ENCODE data around the gene PTP4A1.

PTP4A1 gene

DNA sequence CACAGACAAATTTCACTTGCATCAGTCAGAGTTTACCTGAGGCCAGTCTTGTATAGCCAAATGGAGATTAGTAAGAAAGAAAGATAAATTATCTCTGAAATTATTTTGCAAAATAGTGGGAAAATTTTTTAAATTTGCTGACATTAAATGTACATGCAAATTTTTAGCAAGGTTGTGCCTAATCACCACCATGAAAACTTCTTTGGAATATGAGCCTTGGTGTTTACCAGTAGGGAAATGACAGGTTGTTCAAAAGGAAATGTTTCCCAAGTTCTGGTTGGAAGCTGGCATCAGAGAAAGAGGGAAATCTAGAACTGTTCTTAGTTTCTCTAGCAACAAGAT, 34.4 kb upstream of the PTP4A1 start:
- no peak for TF ChIP-seq ZFP3 (CRISPR knock-in tag; IDR thresholded peaks at IDR 0.05)
- ATAC-seq: no peak

DNA sequence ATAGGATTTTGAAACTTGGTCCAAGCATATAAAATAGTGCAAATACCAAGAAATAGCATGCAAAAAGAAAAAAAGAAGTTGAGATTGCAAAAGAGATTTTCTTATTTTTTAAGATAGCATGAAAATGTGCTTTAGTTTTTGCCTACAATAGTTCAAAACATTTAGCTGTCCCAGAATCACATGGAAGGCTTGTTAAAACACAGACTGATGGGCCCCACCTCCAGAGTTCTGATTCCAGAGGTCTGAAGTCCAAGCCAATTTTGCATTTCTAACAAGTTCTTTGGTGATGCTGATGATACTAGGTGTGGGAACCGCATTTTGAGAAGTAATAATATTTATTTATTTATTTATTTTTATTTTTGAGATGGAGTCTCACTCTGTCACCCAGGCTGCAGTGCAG, 33.7 kb upstream of the PTP4A1 start:
- no peak for ATAC-seq

DNA sequence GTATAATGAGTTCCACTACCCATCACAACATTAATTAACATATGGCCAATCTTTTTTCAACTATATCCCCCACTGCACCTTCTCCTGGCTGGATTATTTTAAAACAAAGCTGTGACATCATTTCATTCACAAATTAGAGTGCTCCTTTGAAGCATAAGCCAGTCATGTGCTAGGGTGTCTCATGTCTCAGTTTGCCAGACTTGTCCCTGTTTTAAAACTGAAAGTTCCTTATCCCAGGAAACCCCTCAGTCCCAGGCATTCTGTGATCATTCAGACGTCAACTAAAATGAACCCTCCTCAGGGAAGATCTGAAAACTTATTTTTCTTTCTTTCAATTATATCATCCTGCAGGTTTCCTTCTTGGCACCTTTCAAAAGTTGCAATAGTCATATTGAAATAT, 29.3 kb upstream of the PTP4A1 start:
- ATAC-seq: no peak

More for the DNA sequence above, 33.7 kb upstream of the PTP4A1 start:
- TF ChIP-seq, protein P1, sequence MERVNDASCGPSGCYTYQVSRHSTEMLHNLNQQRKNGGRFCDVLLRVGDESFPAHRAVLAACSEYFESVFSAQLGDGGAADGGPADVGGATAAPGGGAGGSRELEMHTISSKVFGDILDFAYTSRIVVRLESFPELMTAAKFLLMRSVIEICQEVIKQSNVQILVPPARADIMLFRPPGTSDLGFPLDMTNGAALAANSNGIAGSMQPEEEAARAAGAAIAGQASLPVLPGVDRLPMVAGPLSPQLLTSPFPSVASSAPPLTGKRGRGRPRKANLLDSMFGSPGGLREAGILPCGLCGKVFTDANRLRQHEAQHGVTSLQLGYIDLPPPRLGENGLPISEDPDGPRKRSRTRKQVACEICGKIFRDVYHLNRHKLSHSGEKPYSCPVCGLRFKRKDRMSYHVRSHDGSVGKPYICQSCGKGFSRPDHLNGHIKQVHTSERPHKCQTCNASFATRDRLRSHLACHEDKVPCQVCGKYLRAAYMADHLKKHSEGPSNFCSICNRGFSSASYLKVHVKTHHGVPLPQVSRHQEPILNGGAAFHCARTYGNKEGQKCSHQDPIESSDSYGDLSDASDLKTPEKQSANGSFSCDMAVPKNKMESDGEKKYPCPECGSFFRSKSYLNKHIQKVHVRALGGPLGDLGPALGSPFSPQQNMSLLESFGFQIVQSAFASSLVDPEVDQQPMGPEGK (CRISPR knock-in tag; IDR thresholded peaks at IDR 0.05; ENCODE audit: borderline replicate concordance): no peak
- no peak for TF ChIP-seq ZNF8 (CRISPR knock-in tag; IDR thresholded peaks at IDR 0.05)
- TF ChIP-seq RARB (CRISPR knock-in tag; IDR thresholded peaks at IDR 0.05): no peak
- TF ChIP-seq, protein P2, sequence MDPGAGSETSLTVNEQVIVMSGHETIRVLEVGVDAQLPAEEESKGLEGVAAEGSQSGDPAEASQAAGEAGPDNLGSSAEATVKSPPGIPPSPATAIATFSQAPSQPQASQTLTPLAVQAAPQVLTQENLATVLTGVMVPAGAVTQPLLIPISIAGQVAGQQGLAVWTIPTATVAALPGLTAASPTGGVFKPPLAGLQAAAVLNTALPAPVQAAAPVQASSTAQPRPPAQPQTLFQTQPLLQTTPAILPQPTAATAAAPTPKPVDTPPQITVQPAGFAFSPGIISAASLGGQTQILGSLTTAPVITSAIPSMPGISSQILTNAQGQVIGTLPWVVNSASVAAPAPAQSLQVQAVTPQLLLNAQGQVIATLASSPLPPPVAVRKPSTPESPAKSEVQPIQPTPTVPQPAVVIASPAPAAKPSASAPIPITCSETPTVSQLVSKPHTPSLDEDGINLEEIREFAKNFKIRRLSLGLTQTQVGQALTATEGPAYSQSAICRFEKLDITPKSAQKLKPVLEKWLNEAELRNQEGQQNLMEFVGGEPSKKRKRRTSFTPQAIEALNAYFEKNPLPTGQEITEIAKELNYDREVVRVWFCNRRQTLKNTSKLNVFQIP (CRISPR knock-in tag; IDR thresholded peaks at IDR 0.05; ENCODE audit: borderline replicate concordance, low read depth): no peak
- no peak for TF ChIP-seq GLIS3 (CRISPR knock-in tag; IDR thresholded peaks at IDR 0.05)
- no peak for TF ChIP-seq OSR1 (CRISPR knock-in tag; IDR thresholded peaks at IDR 0.05)
- TF ChIP-seq ZFP3 (CRISPR knock-in tag; IDR thresholded peaks at IDR 0.05): no peak

DNA sequence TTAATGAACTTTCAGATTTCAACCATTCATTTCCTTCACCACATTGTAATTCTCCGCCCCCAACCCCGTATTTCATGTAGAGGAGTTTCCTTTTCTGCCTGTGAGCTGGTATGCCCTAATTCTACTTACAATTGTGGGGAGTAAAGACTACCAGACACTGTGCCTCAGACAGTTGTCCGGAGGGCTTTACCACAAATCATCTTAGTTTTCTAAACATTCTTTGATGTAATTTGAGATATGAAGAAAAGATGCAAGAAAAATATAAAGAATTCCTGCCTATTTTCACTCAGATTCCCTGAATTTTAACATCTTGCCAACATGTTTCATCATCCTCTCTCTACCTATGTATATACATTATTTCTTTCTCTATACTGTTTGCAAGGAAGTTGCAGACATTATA, 28.3 kb upstream of the PTP4A1 start:
- TF ChIP-seq, protein P3, sequence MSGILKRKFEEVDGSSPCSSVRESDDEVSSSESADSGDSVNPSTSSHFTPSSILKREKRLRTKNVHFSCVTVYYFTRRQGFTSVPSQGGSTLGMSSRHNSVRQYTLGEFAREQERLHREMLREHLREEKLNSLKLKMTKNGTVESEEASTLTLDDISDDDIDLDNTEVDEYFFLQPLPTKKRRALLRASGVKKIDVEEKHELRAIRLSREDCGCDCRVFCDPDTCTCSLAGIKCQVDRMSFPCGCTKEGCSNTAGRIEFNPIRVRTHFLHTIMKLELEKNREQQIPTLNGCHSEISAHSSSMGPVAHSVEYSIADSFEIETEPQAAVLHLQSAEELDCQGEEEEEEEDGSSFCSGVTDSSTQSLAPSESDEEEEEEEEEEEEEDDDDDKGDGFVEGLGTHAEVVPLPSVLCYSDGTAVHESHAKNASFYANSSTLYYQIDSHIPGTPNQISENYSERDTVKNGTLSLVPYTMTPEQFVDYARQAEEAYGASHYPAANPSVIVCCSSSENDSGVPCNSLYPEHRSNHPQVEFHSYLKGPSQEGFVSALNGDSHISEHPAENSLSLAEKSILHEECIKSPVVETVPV (CRISPR knock-in tag; IDR thresholded peaks at IDR 0.05): no peak
- TF ChIP-seq TOX (CRISPR knock-in tag; IDR thresholded peaks at IDR 0.05; ENCODE audit: borderline replicate concordance): no peak
- no peak for TF ChIP-seq ZNF70 (CRISPR knock-in tag; IDR thresholded peaks at IDR 0.05)
- no peak for TF ChIP-seq SNAI2 (CRISPR knock-in tag; IDR thresholded peaks at IDR 0.05)
- no peak for TF ChIP-seq GLIS3 (CRISPR knock-in tag; IDR thresholded peaks at IDR 0.05)
- TF ChIP-seq ESRRG (CRISPR knock-in tag; IDR thresholded peaks at IDR 0.05): no peak
- TF ChIP-seq ZFP30 (CRISPR knock-in tag; IDR thresholded peaks at IDR 0.05): no peak
- no peak for TF ChIP-seq RARB (CRISPR knock-in tag; IDR thresholded peaks at IDR 0.05)
- TF ChIP-seq, protein P4, sequence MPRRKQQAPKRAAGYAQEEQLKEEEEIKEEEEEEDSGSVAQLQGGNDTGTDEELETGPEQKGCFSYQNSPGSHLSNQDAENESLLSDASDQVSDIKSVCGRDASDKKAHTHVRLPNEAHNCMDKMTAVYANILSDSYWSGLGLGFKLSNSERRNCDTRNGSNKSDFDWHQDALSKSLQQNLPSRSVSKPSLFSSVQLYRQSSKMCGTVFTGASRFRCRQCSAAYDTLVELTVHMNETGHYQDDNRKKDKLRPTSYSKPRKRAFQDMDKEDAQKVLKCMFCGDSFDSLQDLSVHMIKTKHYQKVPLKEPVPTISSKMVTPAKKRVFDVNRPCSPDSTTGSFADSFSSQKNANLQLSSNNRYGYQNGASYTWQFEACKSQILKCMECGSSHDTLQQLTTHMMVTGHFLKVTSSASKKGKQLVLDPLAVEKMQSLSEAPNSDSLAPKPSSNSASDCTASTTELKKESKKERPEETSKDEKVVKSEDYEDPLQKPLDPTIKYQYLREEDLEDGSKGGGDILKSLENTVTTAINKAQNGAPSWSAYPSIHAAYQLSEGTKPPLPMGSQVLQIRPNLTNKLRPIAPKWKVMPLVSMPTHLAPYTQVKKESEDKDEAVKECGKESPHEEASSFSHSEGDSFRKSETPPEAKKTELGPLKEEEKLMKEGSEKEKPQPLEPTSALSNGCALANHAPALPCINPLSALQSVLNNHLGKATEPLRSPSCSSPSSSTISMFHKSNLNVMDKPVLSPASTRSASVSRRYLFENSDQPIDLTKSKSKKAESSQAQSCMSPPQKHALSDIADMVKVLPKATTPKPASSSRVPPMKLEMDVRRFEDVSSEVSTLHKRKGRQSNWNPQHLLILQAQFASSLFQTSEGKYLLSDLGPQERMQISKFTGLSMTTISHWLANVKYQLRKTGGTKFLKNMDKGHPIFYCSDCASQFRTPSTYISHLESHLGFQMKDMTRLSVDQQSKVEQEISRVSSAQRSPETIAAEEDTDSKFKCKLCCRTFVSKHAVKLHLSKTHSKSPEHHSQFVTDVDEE (CRISPR knock-in tag; IDR thresholded peaks at IDR 0.05): no peak
- ATAC-seq: peak; percentile 53; the same call in 2 of the 3 replicates

More for the DNA sequence above, 29.3 kb upstream of the PTP4A1 start:
- TF ChIP-seq, protein P5, sequence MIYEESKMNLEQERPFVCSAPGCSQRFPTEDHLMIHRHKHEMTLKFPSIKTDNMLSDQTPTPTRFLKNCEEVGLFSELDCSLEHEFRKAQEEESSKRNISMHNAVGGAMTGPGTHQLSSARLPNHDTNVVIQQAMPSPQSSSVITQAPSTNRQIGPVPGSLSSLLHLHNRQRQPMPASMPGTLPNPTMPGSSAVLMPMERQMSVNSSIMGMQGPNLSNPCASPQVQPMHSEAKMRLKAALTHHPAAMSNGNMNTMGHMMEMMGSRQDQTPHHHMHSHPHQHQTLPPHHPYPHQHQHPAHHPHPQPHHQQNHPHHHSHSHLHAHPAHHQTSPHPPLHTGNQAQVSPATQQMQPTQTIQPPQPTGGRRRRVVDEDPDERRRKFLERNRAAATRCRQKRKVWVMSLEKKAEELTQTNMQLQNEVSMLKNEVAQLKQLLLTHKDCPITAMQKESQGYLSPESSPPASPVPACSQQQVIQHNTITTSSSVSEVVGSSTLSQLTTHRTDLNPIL (CRISPR knock-in tag; IDR thresholded peaks at IDR 0.05; ENCODE audit: low read depth): no peak
- TF ChIP-seq BACH2 (CRISPR knock-in tag; IDR thresholded peaks at IDR 0.05; ENCODE audit: borderline replicate concordance) (no peak), ZNF70 (CRISPR knock-in tag; IDR thresholded peaks at IDR 0.05) (no peak), GLIS3 (CRISPR knock-in tag; IDR thresholded peaks at IDR 0.05) (no peak), ZFP30 (CRISPR knock-in tag; IDR thresholded peaks at IDR 0.05) (no peak), ZC3H10 (CRISPR knock-in tag; IDR thresholded peaks at IDR 0.05) (no peak), TCF4 (CRISPR knock-in tag; IDR thresholded peaks at IDR 0.05; ENCODE audit: borderline replicate concordance) (no peak), ZNF565 (CRISPR knock-in tag; conservative IDR thresholded peaks at IDR 0.05; ENCODE audit: low read depth) (no peak), ESRRG (CRISPR knock-in tag; IDR thresholded peaks at IDR 0.05) (no peak), SNAI2 (CRISPR knock-in tag; IDR thresholded peaks at IDR 0.05) (no peak), OSR1 (CRISPR knock-in tag; IDR thresholded peaks at IDR 0.05) (no peak)
- TF ChIP-seq, protein P1 (CRISPR knock-in tag; IDR thresholded peaks at IDR 0.05; ENCODE audit: borderline replicate concordance): no peak

Data from SK-N-SH treated with all-trans-retinoic acid at 6 μM for 48 hours (cell line).